Endothelial cell of umbilical vein (primary cell): Measurements from ENCODE around the gene MGST3.

Source experiments
- CTCF ChIP-seq, 2 donors: IDR thresholded peaks; 1 replicate in 1 of 2; 2 replicates in 1 of 2; pipeline ENCODE4 v1.5.1; 2011; ENCODE audit warnings: low read length in 2 of 2, mild to moderate bottlenecking in 2 of 2, moderate library complexity in 2 of 2, control low read depth in 1 of 2, inconsistent platforms in 1 of 2, low read depth in 1 of 2; ENCODE audit not compliant: insufficient read depth in 1 of 2; ENCODE audit errors: extremely low read depth in 1 of 2
- EZH2 ChIP-seq: IDR thresholded peaks from 2 replicates; pipeline ENCODE4 v1.6.1; 2012; ENCODE audit warnings: borderline replicate concordance, low read depth, mild to moderate bottlenecking, moderate library complexity, low read length, inconsistent platforms; ENCODE audit not compliant: severe bottlenecking
- FOS ChIP-seq: IDR thresholded peaks from 2 replicates; pipeline ENCODE4 v1.6.1; 2011; ENCODE audit warnings: mild to moderate bottlenecking, low read length, moderate library complexity, borderline replicate concordance; ENCODE audit not compliant: insufficient read depth
- GATA2 ChIP-seq: IDR thresholded peaks from 2 replicates; pipeline ENCODE4 v1.7.0; 2011; ENCODE audit warnings: low read depth, mild to moderate bottlenecking, moderate library complexity, mixed read lengths, low read length; ENCODE audit not compliant: insufficient read length, insufficient read depth
- JUN ChIP-seq: IDR thresholded peaks from 2 replicates; pipeline ENCODE4 v1.6.1; 2011; ENCODE audit warnings: borderline replicate concordance, low read depth; ENCODE audit not compliant: insufficient read length, insufficient read depth
- MYC ChIP-seq: IDR thresholded peaks from one replicate; pipeline ENCODE4 v1.6.1; 2011; ENCODE audit warnings: mild to moderate bottlenecking, low read depth, low read length
- POLR2A ChIP-seq: IDR thresholded peaks from 2 replicates; pipeline ENCODE4 v1.6.1; 2012; ENCODE audit warnings: low read depth, mild to moderate bottlenecking, control low read depth, low read length
- POLR2AphosphoS5 ChIP-seq: IDR thresholded peaks from 2 replicates; pipeline ENCODE4 v1.6.1; 2012; ENCODE audit warnings: low read depth, mild to moderate bottlenecking, control low read depth, low read length, moderate library complexity; ENCODE audit not compliant: insufficient read depth
- TF ChIP-seq, protein P1 (sequence below): IDR thresholded peaks from 2 replicates; pipeline ENCODE4 v1.6.1; 2011; ENCODE audit not compliant: insufficient read depth, insufficient read length

GRCh38 chr1:165603810-165604209, 27.2 kb upstream of the MGST3 start:
- TF ChIP-seq CTCF (IDR thresholded peaks at IDR 0.05; ENCODE audit: extremely low read depth in 1 of 2, insufficient read depth in 1 of 2, low read depth in 1 of 2, low read length in 2 of 2) = no peak
- no peak for TF ChIP-seq POLR2A
- TF ChIP-seq EZH2 = no peak
- TF ChIP-seq, protein P1, sequence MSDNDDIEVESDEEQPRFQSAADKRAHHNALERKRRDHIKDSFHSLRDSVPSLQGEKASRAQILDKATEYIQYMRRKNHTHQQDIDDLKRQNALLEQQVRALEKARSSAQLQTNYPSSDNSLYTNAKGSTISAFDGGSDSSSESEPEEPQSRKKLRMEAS = no peak
- TF ChIP-seq JUN = no peak
- TF ChIP-seq POLR2AphosphoS5 = no peak
- no peak for TF ChIP-seq FOS
- no peak for TF ChIP-seq MYC
- TF ChIP-seq GATA2 = no peak
